H9 (cell line): ENCODE data around the gene CACNA1D. TPM values are rescaled to one million over a fixed set of nuclear protein-coding genes. Genes with fewer than 3 reads are reported as not detected.

ENCODE experiments used
- DNase-seq: peaks from one replicate; pipeline ENCODE4 v3.0.0-alpha.2; 2017
- H2AFZ ChIP-seq: one replicate; pipeline ENCODE4 v1.6.1; 2013; ENCODE audit warnings: mild to moderate bottlenecking, low read length, control low read depth, moderate library complexity
- H2AK5ac ChIP-seq: 2 replicates; pipeline ENCODE4 v1.6.1; 2013; ENCODE audit warnings: low read length, control low read depth, mixed read lengths; ENCODE audit not compliant: insufficient read length
- H2BK120ac ChIP-seq: one replicate; pipeline ENCODE4 v1.6.1; 2013; ENCODE audit warnings: low read depth, mild to moderate bottlenecking, low read length, control low read depth, inconsistent platforms; ENCODE audit not compliant: poor library complexity, severe bottlenecking
- H2BK12ac ChIP-seq: 2 replicates; pipeline ENCODE4 v1.6.1; 2013; ENCODE audit warnings: low read length, control low read depth, mixed read lengths, low read depth; ENCODE audit not compliant: insufficient read length
- H2BK15ac ChIP-seq: 2 replicates; pipeline ENCODE4 v1.6.1; 2013; ENCODE audit warnings: low read depth, low read length, control low read depth
- H2BK20ac ChIP-seq: one replicate; pipeline ENCODE4 v1.6.1; 2013; ENCODE audit warnings: low read depth, mild to moderate bottlenecking, low read length, control low read depth, inconsistent platforms; ENCODE audit not compliant: poor library complexity, severe bottlenecking
- H2BK5ac ChIP-seq: 2 replicates; pipeline ENCODE4 v1.6.1; 2013; ENCODE audit warnings: low read length, control low read depth, mixed read lengths; ENCODE audit not compliant: insufficient read length
- H3K14ac ChIP-seq: 2 replicates; pipeline ENCODE4 v1.6.1; 2013; ENCODE audit warnings: low read length, control low read depth; ENCODE audit not compliant: insufficient read depth
- H3K18ac ChIP-seq: 2 replicates; pipeline ENCODE4 v1.6.1; 2013; ENCODE audit warnings: low read depth, mild to moderate bottlenecking, mixed read lengths, low read length, control low read depth; ENCODE audit not compliant: insufficient read length
- H3K23ac ChIP-seq: 2 replicates; pipeline ENCODE4 v1.6.1; 2013; ENCODE audit warnings: low read length, control low read depth, mixed read lengths, low read depth; ENCODE audit not compliant: insufficient read length
- H3K23me2 ChIP-seq: 2 replicates; pipeline ENCODE4 v1.6.1; 2013; ENCODE audit warnings: low read depth, mild to moderate bottlenecking, mixed read lengths, low read length, control low read depth; ENCODE audit not compliant: insufficient read length, poor library complexity, severe bottlenecking
- H3K27ac ChIP-seq: 2 replicates; pipeline ENCODE4 v1.5.1; 2013; ENCODE audit warnings: low read length, control low read depth, mixed read lengths, low read depth; ENCODE audit not compliant: insufficient read length
- H3K27me3 ChIP-seq: 2 replicates; pipeline ENCODE4 v1.6.1; 2013; ENCODE audit warnings: low read length, control low read depth, inconsistent platforms; ENCODE audit not compliant: insufficient read depth
- H3K4ac ChIP-seq: 2 replicates; pipeline ENCODE4 v1.6.1; 2013; ENCODE audit warnings: low read depth, mild to moderate bottlenecking, control low read depth, inconsistent platforms, low read length, moderate library complexity
- H3K4me1 ChIP-seq: 2 replicates; pipeline ENCODE4 v1.6.1; 2013; ENCODE audit warnings: low read length, control low read depth, inconsistent platforms; ENCODE audit not compliant: insufficient read depth
- H3K4me2 ChIP-seq: 2 replicates; pipeline ENCODE4 v1.6.1; 2013; ENCODE audit warnings: low read length, control low read depth, mixed read lengths; ENCODE audit not compliant: insufficient read length, insufficient read depth
- H3K56ac ChIP-seq: 2 replicates; pipeline ENCODE4 v1.6.1; 2013; ENCODE audit warnings: low read depth, mild to moderate bottlenecking, mixed read lengths, low read length, control low read depth; ENCODE audit not compliant: insufficient read length
- H3K79me1 ChIP-seq: 2 replicates; pipeline ENCODE4 v1.6.1; 2013; ENCODE audit warnings: low read depth, mild to moderate bottlenecking, moderate library complexity, low read length, control low read depth, inconsistent platforms; ENCODE audit not compliant: insufficient read depth, poor library complexity, severe bottlenecking
- H3K79me2 ChIP-seq: 2 replicates; pipeline ENCODE4 v1.6.1; 2013; ENCODE audit warnings: low read length, control low read depth, inconsistent platforms; ENCODE audit not compliant: insufficient read depth
- H3K9ac ChIP-seq: 2 replicates; pipeline ENCODE4 v1.6.1; 2013; ENCODE audit warnings: low read length, control low read depth, mixed read lengths; ENCODE audit not compliant: insufficient read length; ENCODE audit errors: extremely low read depth
- H3K9me3 ChIP-seq: one replicate; pipeline ENCODE4 v1.6.1; 2013; ENCODE audit warnings: low read depth, low read length, inconsistent platforms; ENCODE audit not compliant: control insufficient read depth
- H3T11ph ChIP-seq: one replicate; pipeline ENCODE4 v1.6.1; 2013; ENCODE audit warnings: mild to moderate bottlenecking, low read length, control low read depth, inconsistent platforms
- H4K20me1 ChIP-seq: one replicate; pipeline ENCODE4 v1.6.1; 2013; ENCODE audit not compliant: control insufficient read depth, insufficient read length, insufficient read depth
- H4K5ac ChIP-seq: 2 replicates; pipeline ENCODE4 v1.6.1; 2013; ENCODE audit warnings: low read depth, mild to moderate bottlenecking, mixed read lengths, low read length, control low read depth; ENCODE audit not compliant: insufficient read length
- H4K8ac ChIP-seq: replicated peaks from 2 replicates; pipeline ENCODE4 v1.6.1; 2013; ENCODE audit warnings: low read length, control low read depth, mixed read lengths, low read depth; ENCODE audit not compliant: insufficient read length
- H4K91ac ChIP-seq: 2 replicates; pipeline ENCODE4 v1.6.1; 2013; ENCODE audit warnings: low read depth, mild to moderate bottlenecking, moderate library complexity, mixed read lengths, low read length, control low read depth; ENCODE audit not compliant: insufficient read length
- H3K27ac Mint-ChIP-seq, 3 experiments: 2 replicates in 2 of 3; 3 replicates in 1 of 3; pipeline ENCODE4 v1.8.0; 2020 to 2021; ENCODE audit warnings: mixed read lengths in 3 of 3, mild to moderate bottlenecking in 1 of 3, moderate library complexity in 1 of 3
- H3K27me3 Mint-ChIP-seq: 2 replicates; pipeline ENCODE4 v1.8.0; 2021; ENCODE audit warnings: low read depth, mild to moderate bottlenecking, moderate library complexity, mixed read lengths
- H3K36me3 Mint-ChIP-seq, 3 experiments: 2 replicates in 2 of 3; 3 replicates in 1 of 3; pipeline ENCODE4 v1.8.0; 2020 to 2021; ENCODE audit warnings: low read depth in 3 of 3, mixed read lengths in 3 of 3; ENCODE audit not compliant: insufficient read depth in 1 of 3
- H3K4me1 Mint-ChIP-seq, 2 experiments: 2 replicates each; pipeline ENCODE4 v1.8.0; 2020; ENCODE audit warnings: mixed read lengths in 2 of 2
- H3K4me3 Mint-ChIP-seq, 2 experiments: 2 replicates in 1 of 2; 3 replicates in 1 of 2; pipeline ENCODE4 v1.8.0; 2020 to 2021; ENCODE audit warnings: mild to moderate bottlenecking in 2 of 2, mixed read lengths in 2 of 2, moderate library complexity in 1 of 2
- H3K9me3 Mint-ChIP-seq, 2 experiments: 2 replicates in 1 of 2; 3 replicates in 1 of 2; pipeline ENCODE4 v1.8.0; 2020; ENCODE audit warnings: mild to moderate bottlenecking in 2 of 2, mixed read lengths in 2 of 2, moderate library complexity in 1 of 2
- WGBS: extraction: QIAGEN DNeasy Blood & Tissue Kit; methylation state at CpG from one replicate; pipeline ENCODE4 v1.1.7; 2013; ENCODE audit warnings: missing lambda C conversion rate, low lambda C conversion rate, mixed read lengths; ENCODE audit not compliant: insufficient read length; ENCODE audit errors: extremely low coverage; 5-methylcytosine and 5-hydroxymethylcytosine counted together
- total RNA-seq: library from RNA; stranded (reverse); gene quantifications from 2 replicates; pipeline ENCODE4 v1.2.1, GENCODE V29; 2021
- TF ChIP-seq, protein P1 (sequence below): fragments of 200-600 bp; sonication (generic); conservative IDR thresholded peaks from 3 replicates; pipeline ENCODE4 v1.8.0; 2021; ENCODE audit warnings: antibody characterized with exemption, mild to moderate bottlenecking

Gene CACNA1D
- total RNA-seq, 1 experiment from 2014 or later: 3.5 TPM

DNA sequence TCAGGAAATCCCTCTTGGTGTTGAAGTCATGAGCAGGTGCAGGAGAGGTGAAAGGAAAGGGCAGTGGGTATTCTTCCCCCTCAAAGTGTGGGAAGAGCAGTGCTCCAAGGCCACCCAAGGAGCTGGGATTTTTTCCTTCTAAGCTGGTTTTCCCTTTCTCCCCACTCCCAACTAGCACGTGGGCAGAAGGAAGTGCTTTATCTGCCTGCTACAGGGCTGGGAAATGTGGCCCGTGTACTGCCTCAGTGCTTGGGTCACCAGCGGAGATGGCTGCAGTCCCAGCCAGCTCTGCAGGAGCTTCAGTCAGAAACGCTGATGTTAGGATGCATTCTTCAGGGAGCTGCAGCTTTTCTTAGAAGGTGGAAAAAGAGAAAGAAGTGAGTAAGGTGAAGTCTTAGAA, 99.2 kb downstream of the CACNA1D start:
- H3K79me1 ChIP-seq: no peaks in the 10 kb centered on the region
- no peaks in the 10 kb centered on the region for H3K4me1 ChIP-seq
- H3K4ac ChIP-seq: no peak overlapping the region
- no peak overlapping the region for H2AK5ac ChIP-seq
- no peak overlapping the region for H4K8ac ChIP-seq
- Mint-ChIP-seq H3K9me3 (0 out of 5 replicates have a peak, but pooled peaks cover 0 to 3% of the 10 kb centered on the region in 2 experiments), H3K27me3 (no peaks in the 10 kb centered on the region; the same call in 1 of the 2 replicates), H3K27ac (no peak overlapping the region; a peak in 1 of 7 replicates), H3K4me1 (no peaks in the 10 kb centered on the region), H3K4me3 (no peak overlapping the region), H3K36me3 (no peaks in the 10 kb centered on the region)
- no CpG with 5 or more reads among the region's 4 CpGs for WGBS
- DNase-seq: no peak
- no peak overlapping the region for H3K18ac ChIP-seq
- H3K4me2 ChIP-seq: no peak overlapping the region
- no peak overlapping the region for H2BK20ac ChIP-seq
- H2BK12ac ChIP-seq: no peak overlapping the region
- no peak overlapping the region for H3K56ac ChIP-seq
- no peaks in the 10 kb centered on the region for H3K23me2 ChIP-seq
- no peaks in the 10 kb centered on the region for H3K27me3 ChIP-seq
- no peak overlapping the region for H3T11ph ChIP-seq
- no peaks in the 10 kb centered on the region for H3K9me3 ChIP-seq
- no peaks in the 10 kb centered on the region for H3K79me2 ChIP-seq
- no peak overlapping the region for H4K5ac ChIP-seq
- H3K27ac ChIP-seq: no peak overlapping the region
- H2BK5ac ChIP-seq: no peak overlapping the region
- H2AFZ ChIP-seq: no peak overlapping the region
- H4K91ac ChIP-seq: no peak overlapping the region
- H3K14ac ChIP-seq: no peak overlapping the region
- TF ChIP-seq, protein P1, sequence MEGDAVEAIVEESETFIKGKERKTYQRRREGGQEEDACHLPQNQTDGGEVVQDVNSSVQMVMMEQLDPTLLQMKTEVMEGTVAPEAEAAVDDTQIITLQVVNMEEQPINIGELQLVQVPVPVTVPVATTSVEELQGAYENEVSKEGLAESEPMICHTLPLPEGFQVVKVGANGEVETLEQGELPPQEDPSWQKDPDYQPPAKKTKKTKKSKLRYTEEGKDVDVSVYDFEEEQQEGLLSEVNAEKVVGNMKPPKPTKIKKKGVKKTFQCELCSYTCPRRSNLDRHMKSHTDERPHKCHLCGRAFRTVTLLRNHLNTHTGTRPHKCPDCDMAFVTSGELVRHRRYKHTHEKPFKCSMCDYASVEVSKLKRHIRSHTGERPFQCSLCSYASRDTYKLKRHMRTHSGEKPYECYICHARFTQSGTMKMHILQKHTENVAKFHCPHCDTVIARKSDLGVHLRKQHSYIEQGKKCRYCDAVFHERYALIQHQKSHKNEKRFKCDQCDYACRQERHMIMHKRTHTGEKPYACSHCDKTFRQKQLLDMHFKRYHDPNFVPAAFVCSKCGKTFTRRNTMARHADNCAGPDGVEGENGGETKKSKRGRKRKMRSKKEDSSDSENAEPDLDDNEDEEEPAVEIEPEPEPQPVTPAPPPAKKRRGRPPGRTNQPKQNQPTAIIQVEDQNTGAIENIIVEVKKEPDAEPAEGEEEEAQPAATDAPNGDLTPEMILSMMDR: no peak
- no peaks in the 10 kb centered on the region for H4K20me1 ChIP-seq
- no peak overlapping the region for H3K9ac ChIP-seq
- H3K23ac ChIP-seq: no peak overlapping the region
- no peak overlapping the region for H2BK120ac ChIP-seq
- H2BK15ac ChIP-seq: no peak overlapping the region
